Sciatic nerve (tissue), 2 donors: Measurements from ENCODE around the gene BTBD1. TPM values are rescaled to one million over a fixed set of nuclear protein-coding genes. Genes with fewer than 3 reads are reported as not detected.
A peak's percentile ranks its signal among the peaks of the same experiment; 100 is the strongest.
"Not testable (repeated sequence)": the region's sequence is repeated elsewhere in the genome, so short reads cannot be mapped to it uniquely, and the experiment has no call there.

Experiments used
- ATAC-seq: fragments of 200-7000 bp; cut with Tn5 transposase; one replicate; pipeline ENCODE4 v1.9.1; 2020; ENCODE audit warnings: mild to moderate bottlenecking, moderate library complexity
- DNase-seq: peaks from one replicate; pipeline ENCODE4 v3.0.0-alpha.2; 2020; ENCODE audit warnings: low spot score
- intact Hi-C: fragments of 100-400 bp; cut with DNase I; formaldehyde crosslinking; loops from one replicate; pipeline ENCODE4 v1.14.2; 2022
- total RNA-seq: library from RNA; stranded (reverse); fragmentation: NEBNext Ultra II Directional; extraction: Animal tissue kit (Norgen Biotek cat#: 25700); gene quantifications from one replicate; pipeline ENCODE4 v1.2.1, GENCODE V29; 2021
- donor health status: DM: no; HTN: no; CAD: no.
- donor health status: DM: no; HTN: no; CAD: no.

Gene BTBD1
- total RNA-seq, 1 donor from 2014 or later = 51.4 TPM

DNA sequence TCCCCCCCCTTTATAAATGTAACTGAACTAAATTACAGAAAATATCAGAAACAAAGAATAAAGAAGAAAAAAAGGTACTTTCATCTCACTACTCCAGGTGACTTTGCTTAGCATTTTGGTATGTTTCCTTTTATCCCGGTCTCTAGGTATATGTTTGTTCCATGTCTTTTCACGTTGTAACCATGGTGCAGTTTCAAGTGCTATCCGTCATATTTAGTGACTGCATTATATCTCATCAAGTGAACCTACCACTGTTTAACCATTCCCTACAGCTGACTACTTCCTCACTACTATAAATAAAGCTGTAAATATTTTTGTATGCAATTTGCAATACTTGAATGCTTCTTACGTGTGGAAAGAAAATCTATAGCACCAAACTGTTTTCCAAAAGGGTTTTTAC, 2.2 kb downstream of the BTBD1 start:
- no peak for DNase-seq
- intact Hi-C loops = no loop called here
- ATAC-seq = no peak

- ATAC-seq = no peak
- intact Hi-C loops = no loop called here
- DNase-seq = no peak
Observed at GRCh38 chr15:83063551-83063950, 3.5 kb downstream of the BTBD1 start.

DNA sequence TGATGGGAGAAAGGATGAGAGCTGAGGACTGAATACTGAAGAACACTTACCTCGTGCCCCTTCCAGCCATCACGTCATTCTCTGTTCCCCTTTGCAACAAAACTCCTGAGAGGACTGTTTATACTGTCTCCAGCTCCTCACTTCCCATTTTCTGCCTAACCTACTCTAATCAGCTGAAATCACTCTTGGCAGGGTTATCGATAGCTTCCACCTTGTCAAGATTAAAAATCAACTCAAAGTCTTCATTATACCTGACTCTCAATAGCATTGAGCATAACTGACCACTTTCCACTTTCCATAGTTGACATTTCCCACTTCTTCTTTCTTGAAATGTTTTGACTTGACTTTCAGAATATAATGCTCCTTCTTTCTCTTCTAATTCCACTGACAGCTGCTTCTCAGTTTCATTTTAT, 4.3 kb downstream of the BTBD1 start:
- no peak for ATAC-seq
- intact Hi-C loops = no loop called here
- DNase-seq = no peak

DNA sequence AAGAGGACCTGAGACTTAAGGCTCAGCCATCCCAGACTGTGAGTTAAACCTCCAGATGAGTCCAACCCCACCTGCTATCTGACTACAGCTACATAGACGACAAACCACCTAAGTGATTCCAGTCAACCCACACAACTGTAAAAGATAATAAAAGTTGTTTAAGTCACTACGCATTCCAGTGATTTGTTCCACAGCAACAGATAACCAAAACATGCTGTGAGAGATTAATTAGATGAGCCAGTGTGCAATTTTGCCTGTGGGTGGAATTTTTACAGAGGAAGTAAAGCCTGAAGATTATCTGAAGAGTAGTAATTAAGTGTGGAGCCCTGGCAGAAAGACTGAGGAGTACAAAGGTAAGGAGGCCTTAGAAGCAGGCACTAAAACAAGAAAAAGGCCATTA, 5.4 kb downstream of the BTBD1 start:
- DNase-seq (no peak), ATAC-seq (no peak)
- intact Hi-C loops = no loop called here

DNA sequence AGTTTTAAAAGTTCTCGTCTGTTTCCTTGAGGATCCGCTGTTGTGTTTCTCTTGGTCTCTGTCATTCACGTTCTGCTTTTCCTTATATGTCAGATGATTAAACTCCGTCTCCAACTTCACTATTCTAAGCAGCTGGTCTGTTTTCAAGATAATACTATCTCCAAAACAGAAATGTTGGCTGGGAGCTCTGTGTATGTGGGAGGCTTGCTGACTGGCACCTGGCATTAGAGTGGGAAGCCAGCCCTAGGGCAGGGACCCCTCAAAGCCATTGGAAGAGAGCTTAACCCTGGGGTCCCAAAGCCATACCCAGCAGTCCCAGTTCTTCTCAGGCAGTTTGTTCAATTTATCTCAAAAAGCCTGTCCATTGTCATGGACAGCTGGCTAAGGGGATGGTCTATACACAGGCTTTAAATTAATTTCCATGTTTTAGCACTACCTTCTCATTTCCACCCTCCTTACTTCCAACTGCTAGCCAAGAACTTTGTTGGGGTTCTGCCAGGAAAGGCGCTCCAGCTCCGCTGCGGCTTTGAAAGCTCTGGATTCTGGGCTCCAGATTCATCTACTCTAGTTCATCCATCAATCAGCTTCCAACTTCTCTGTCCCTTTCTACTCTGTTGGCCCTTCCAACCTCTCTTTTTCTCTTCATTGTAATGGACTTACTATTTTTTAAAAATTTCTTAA, 9.2 kb downstream of the BTBD1 start:
- DNase-seq (no peak), ATAC-seq (no peak)
- intact Hi-C loops = no loop called here

- ATAC-seq = no peak
- intact Hi-C loops = no loop called here
- no peak for DNase-seq
Observed at GRCh38 chr15:83057002-83057401, 10.1 kb downstream of the BTBD1 start.

- intact Hi-C loops = no loop called here
- ATAC-seq = no peak
Observed at GRCh38 chr15:83053151-83053550, 13.9 kb downstream of the BTBD1 start.

GRCh38 chr15:83046558-83047127, 20.4 kb downstream of the BTBD1 start:
- intact Hi-C loops = no loop called here
- ATAC-seq = no peak
- no peak for DNase-seq

More at GRCh38 chr15:83053151-83053550, 13.9 kb downstream of the BTBD1 start:
- no peak for DNase-seq

- intact Hi-C loops = no loop called here
- DNase-seq = no peak
- no peak for ATAC-seq
Observed at GRCh38 chr15:83044156-83044555, 22.9 kb downstream of the BTBD1 start.

GRCh38 chr15:83039206-83039605, 27.8 kb downstream of the BTBD1 start:
- ATAC-seq (no peak), DNase-seq (no peak)
- intact Hi-C loops = no loop called here

GRCh38 chr15:83036253-83036652, 30.8 kb downstream of the BTBD1 start:
- no peak for ATAC-seq
- DNase-seq = no peak

DNA sequence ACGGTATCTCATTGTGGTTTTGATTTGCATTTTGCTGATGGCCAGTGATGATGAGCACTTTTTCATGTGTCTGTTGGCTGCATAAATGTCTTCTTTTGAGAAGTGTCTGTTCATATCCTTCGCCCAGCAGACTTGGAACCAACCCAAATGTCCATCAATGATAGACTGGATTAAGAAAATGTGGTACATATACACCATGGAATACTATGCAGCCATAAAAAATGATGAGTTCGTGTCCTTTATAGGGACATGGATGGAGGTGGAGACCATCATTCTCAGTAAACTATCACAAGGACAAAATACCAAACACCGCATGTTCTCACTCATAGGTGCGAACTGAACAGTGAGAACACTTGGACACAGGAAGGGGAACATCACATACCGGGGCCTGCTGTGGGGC, 35.8 kb downstream of the BTBD1 start:
- DNase-seq, ATAC-seq, intact Hi-C loops: not testable (repeated sequence)

More at GRCh38 chr15:83036253-83036652, 30.8 kb downstream of the BTBD1 start:
- intact Hi-C loops = no loop called here

GRCh38 chr15:83030021-83030420, 37.0 kb downstream of the BTBD1 start:
- intact Hi-C loops = no loop called here
- DNase-seq (no peak), ATAC-seq (no peak)

DNA sequence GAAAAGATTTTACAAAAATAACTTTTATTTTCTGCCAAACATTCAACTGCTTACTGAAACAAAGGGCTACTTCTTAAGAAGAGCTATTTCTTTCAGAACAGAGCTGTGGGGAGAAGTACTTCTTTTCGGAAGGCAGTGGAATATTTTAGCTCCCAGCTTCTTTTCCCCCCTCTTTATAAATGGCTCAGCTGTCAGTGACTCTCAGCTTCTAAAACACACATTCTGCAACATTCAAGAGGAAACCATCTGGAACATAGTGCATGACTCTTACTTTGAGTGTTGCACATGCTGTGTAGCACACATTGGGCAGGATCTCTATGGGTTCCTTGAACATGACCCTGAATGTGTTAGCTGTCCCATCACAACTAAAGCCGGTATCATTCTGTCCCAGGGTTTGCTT, 48.6 kb downstream of the BTBD1 start:
- intact Hi-C loops = no loop called here
- ATAC-seq = no peak
- no peak for DNase-seq

- DNase-seq (no peak), ATAC-seq (no peak)
- intact Hi-C loops = no loop called here
Observed at GRCh38 chr15:83016906-83017305, 50.1 kb downstream of the BTBD1 start.

DNA sequence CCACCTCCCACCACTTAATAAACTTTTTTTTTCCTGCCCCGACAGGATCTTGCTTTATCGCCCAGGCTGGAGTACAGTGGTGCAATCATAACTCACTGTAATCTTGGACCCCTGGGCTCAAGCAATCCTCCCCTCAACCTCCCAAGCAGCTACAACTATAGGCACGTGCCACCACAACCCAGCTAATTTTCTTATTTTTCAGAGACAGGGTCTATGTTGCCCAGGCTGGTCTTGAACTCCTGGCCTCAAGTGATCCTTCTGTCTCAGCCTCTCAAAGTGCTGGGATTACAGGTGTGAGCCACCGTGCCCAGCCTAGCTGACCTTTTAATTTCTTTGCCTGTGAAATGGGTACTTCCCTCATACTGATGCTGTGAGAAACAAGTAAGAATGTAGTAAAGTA, 51.7 kb downstream of the BTBD1 start:
- ATAC-seq (no peak), DNase-seq (no peak)
- intact Hi-C loops = no loop called here

DNA sequence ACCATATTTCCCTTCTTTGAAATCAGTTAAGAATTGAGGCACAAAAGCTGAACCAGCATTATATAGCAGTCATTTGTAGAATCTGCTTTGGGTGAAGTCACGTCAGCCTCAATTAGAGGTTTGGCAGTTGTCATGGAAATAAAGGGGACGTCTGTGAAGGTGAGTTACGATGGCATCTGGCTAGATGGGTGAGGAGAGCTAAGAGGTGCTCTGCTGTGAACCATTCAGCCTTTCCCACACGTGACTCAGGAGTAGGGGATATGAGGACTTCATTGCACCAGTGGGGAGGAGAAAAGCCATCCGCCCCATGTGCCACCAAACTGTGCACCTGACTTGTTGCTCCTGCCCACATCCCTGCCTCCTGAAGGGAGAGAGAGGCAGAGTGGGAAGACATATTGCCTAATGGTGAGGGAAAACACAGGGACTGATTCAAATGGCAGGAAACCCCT, 52.8 kb downstream of the BTBD1 start:
- no peak for ATAC-seq
- no peak for DNase-seq
- intact Hi-C loops = no loop called here

GRCh38 chr15:83012636-83013035, 54.4 kb downstream of the BTBD1 start:
- no peak for ATAC-seq
- intact Hi-C loops = no loop called here
- DNase-seq = no peak

DNA sequence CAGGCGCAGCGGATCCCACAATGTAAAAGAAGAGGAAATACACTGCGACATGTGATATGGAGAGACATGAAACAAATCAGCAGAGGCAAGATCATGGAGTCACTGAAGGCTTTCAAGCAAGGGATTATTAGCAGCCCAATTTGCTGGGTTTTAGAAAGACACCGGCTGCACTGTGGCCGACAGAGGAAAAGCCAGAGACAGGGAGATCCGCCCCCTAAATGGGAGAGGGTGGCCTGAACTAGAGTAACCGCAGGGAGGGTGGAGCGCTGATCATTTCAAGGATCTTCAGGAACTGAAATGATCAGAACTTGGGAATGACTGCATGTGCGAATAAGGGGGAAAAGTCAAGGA, 55.0 kb downstream of the BTBD1 start:
- intact Hi-C loops = no loop called here
- DNase-seq = no peak
- ATAC-seq = peak; percentile 30

DNA sequence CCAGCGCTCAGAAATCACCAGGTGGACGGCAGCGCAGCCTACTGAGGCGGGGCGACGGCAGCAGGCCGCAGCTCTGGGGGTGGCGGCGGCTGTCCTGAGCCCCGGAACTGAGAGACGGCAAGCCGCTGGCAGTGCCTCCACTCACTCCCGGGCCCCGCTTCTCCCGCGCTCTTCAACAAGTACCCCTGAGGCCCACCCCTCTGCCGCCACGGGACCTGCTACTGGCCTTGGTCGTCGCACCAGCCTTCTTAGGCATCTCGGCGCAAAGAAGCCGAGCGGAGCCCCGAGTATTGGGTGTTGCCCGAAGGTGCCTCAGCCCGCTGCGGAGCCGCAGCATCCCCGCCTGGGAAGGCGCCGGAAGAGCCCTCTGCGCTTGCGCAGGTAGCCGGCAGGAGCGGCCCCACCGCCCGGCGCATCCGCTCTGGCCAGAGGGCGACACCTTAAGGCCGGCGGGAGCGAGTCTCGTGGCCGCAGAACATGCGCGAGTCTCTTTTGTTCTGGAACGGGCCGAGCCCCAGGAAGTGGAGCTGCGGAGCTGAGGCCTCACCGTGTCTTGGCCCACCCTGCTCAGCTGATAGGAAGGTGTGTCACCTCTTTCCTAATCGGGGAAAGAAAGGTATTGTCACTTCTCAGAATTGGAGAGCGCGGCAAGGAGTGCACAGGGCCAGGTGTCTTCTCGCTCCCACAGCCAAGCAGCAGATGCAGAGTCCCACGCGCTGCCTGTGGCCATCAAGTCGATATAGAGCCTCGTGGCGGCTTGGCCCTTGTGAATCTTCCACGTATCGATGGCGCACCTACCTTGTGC, 55.6 kb downstream of the BTBD1 start, which contains the start of gene C15orf40:
C15orf40 (minus strand) TSS at position 369 of the 805 bp plus-strand sequence; CDS start at position 337, 32 bp downstream.
- intact Hi-C loops = no loop called here
- ATAC-seq (peak; percentile 100), DNase-seq (peak; percentile 93)
